Transverse colon (tissue), 4 donors: Measurements from ENCODE around the gene DLX3. TPM values are rescaled to one million over a fixed set of nuclear protein-coding genes. Genes with fewer than 3 reads are reported as not detected.

Experiments
- DNase-seq: peaks from one replicate; pipeline ENCODE4 v3.0.0-alpha.2; 2019
- H3K27ac ChIP-seq, 4 donors: fragments of 200-600 bp; sonication (generic); 2 replicates each; pipeline ENCODE4 v1.5.1; 2016 to 2018; ENCODE audit warnings: inconsistent platforms in 4 of 4
- H3K27me3 ChIP-seq: fragments of 200-600 bp; sonication (generic); 2 replicates; pipeline ENCODE4 v1.5.1; 2017; ENCODE audit warnings: inconsistent platforms
- H3K36me3 ChIP-seq, 4 donors: fragments of 200-600 bp; sonication (generic); 2 replicates each; pipeline ENCODE4 v1.5.1; 2017 to 2019; ENCODE audit warnings: inconsistent platforms in 4 of 4
- H3K4me1 ChIP-seq, 4 donors: fragments of 200-600 bp; sonication (generic); 2 replicates each; pipeline ENCODE4 v1.5.1; 2017 to 2020; ENCODE audit warnings: inconsistent platforms in 4 of 4
- H3K4me3 ChIP-seq, 4 donors: fragments of 200-600 bp; sonication (generic); 1 replicate in 1 of 4; 2 replicates in 3 of 4; pipeline versions ENCODE4 v1.5.1 to v1.6.1; 2017 to 2019; ENCODE audit warnings: inconsistent platforms in 4 of 4
- H3K9me3 ChIP-seq, 2 donors: fragments of 200-600 bp; sonication (generic); 2 replicates each; pipeline ENCODE4 v1.5.1; 2017 to 2019; ENCODE audit warnings: inconsistent platforms in 2 of 2
- CTCF ChIP-seq, 5 experiments: fragments of 200-600 bp in 3 of 5; fragments of 450-650 bp in 2 of 5; sonication (generic) in 3 of 5; IDR thresholded peaks; 1 replicate in 2 of 5; 2 replicates in 3 of 5; pipeline ENCODE4 v1.5.1; 2016 to 2017; ENCODE audit warnings: antibody characterized with exemption in 5 of 5, inconsistent platforms in 3 of 5, mild to moderate bottlenecking in 2 of 5, moderate library complexity in 1 of 5
- EP300 ChIP-seq: sonication (generic); formaldehyde crosslinking; IDR thresholded peaks from one replicate; pipeline ENCODE4 v1.6.1; 2017; ENCODE audit warnings: antibody characterized with exemption, low read depth
- POLR2A ChIP-seq: fragments of 450-650 bp; IDR thresholded peaks from one replicate; pipeline ENCODE4 v1.6.1; 2016; ENCODE audit warnings: antibody characterized with exemption, mild to moderate bottlenecking, moderate library complexity
- POLR2AphosphoS5 ChIP-seq, 3 donors: sonication (generic); formaldehyde crosslinking; IDR thresholded peaks; one replicate each; pipeline ENCODE4 v1.6.1; 2016; ENCODE audit warnings: antibody characterized with exemption in 3 of 3
- WGBS, 2 donors: methylation state at CpG; one replicate each; pipeline ENCODE4 v1.1.5; 2018; ENCODE audit warnings: low coverage in 1 of 2; 5-methylcytosine and 5-hydroxymethylcytosine counted together
- in situ Hi-C, 4 donors: fragments of 200-750 bp; cut with MboI; loops; one replicate each; pipeline versions ENCODE4 v1.15.0 to v1.15.1; 2017; ENCODE audit warnings: low sequenced_read_pairs in 3 of 4, low pct_ligation_motif_present in 1 of 4, low pct_unique_long_range_greater_than_20kb in 1 of 4
- intact Hi-C: fragments of 100-400 bp; cut with DNase I; formaldehyde crosslinking; loops from one replicate; pipeline ENCODE4 v1.15.1; 2023; ENCODE audit warnings: low total_unique reads
- total RNA-seq, 4 donors: library from RNA; depleted of rRNA; stranded (reverse); fragments of >200 nt; gene quantifications; one replicate each; pipeline ENCODE4 v1.1.0, GENCODE V29; 2016

The DLX3 gene
- not detected for total RNA-seq

- intact Hi-C loops: loop anchor here (5.0 kb wide), 2 partner anchors 113 to 133 kb away; no protein-coding TSS in a partner anchor
- in situ Hi-C loops: loop anchor here in 2 of 4 donors (10.0 to 25.0 kb wide), 2 partner anchors 130 to 433 kb away; no protein-coding TSS in a partner anchor
- 5 to 15% methylated on average over 3 to 29 of the region's 29 CpGs for WGBS, 2 donors
- H3K9me3 ChIP-seq: no peaks in the 10 kb centered on the region
- no peaks in the 10 kb centered on the region for H3K36me3 ChIP-seq
- H3K27me3 ChIP-seq: peaks cover 98% of the 10 kb centered on the region
- DNase-seq: peak; percentile 60
- no peak within 1 kb of the TSS for H3K27ac ChIP-seq
- TF ChIP-seq POLR2AphosphoS5 (IDR thresholded peaks at IDR 0.05) (peak in 2 of 3 donors; percentile 45 to 65), POLR2A (no peak), CTCF (IDR thresholded peaks at IDR 0.05) (no peak)
- peak within 1 kb of the TSS in 1 of 4 donors; percentile 58 for H3K4me3 ChIP-seq
- H3K4me1 ChIP-seq: peaks cover 18 to 32% (median 28%) of the 10 kb centered on the region in 4 donors
Measured at GRCh38 chr17:49995055-49995738, at the start of gene DLX3. Gene DLX3 (minus strand): TSS chr17:49995224. CDS start chr17:49994998, 226 bp downstream.

DNA sequence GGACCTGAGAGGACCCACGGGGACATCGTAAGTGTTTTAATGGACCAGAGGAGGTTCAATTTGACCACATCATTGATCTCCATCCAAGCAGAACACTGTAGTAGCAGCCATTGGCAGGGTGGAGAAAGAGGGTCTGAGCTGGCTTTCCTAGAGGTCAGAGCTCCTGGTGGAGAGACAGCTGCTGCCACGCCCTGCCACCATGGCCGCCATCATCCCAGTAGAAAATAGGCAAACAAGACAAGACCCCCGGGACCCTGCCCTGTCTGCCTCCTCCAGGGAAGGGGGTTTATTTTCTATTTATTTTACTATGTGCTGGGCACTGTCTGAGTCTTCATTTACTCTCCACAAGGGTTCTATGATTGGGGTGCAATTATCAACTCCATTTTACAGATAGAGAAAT is 49.5 kb upstream of the DLX3 start:
- H3K9me3 ChIP-seq: no peaks in the 10 kb centered on the region
- H3K4me3 ChIP-seq: no peak overlapping the region
- 92% methylated on average over 5 of the region's 5 CpGs; no CpG with 5 or more reads in 1 of the 2 donors for WGBS, 2 donors
- TF ChIP-seq POLR2AphosphoS5 (IDR thresholded peaks at IDR 0.05): no peak
- TF ChIP-seq EP300: no peak
- no peak for TF ChIP-seq CTCF (IDR thresholded peaks at IDR 0.05)
- no peak for TF ChIP-seq POLR2A
- intact Hi-C loops: no loop called here
- H3K27me3 ChIP-seq: no peaks in the 10 kb centered on the region
- no peaks in the 10 kb centered on the region for H3K36me3 ChIP-seq
- peaks cover 0 to 14% (median 0%) of the 10 kb centered on the region in 4 donors for H3K4me1 ChIP-seq
- in situ Hi-C loops: no loop called here
- no peak overlapping the region for H3K27ac ChIP-seq
- DNase-seq: no peak

DNA sequence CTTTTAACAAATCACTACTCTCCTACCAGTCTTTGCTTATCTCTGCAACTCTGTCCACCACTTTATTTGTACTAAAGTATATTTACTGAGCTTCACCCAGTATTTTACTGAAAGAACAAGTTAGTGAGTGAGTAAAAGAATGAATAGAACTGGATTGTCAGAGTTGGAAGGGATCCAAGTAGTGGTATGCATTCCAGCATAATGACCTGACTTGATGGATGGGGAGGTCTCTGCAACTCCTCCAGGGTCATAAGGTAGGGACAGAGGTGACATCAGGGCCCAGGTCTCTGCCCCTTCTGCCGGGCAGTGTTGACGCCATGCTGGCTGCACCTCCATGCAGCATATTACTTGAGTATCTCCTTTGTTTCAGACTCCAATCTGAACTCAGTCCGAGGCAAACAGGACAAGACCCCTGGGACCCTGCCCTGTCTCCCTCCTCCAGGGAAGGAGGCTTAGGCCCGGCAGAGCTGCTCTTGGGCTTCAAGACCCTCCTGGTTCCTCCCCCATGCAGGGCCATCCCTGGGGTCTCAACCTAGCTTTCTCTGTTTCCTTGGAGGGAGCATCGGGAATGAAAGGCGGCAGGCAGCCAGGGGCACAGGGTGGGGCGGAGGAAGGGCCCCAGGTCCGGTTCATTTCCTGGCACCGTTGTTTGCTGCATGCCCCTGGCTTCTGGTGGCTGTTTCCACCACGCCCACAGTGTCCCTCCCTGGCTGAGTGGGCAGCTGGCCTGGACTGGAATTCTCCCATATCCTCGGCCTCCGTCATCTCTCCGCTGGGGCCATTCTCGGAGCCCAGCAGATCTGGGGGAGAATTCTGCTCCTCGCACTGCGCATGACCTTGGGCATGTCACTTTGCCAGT is 48.5 kb upstream of the DLX3 start:
- no peak overlapping the region for H3K27ac ChIP-seq
- 76% methylated on average over 13 of the region's 16 CpGs; no CpG with 5 or more reads in 1 of the 2 donors for WGBS, 2 donors

More for the DNA sequence above, 48.5 kb upstream of the DLX3 start:
- in situ Hi-C loops: no loop called here
- no peaks in the 10 kb centered on the region for H3K36me3 ChIP-seq
- H3K9me3 ChIP-seq: no peaks in the 10 kb centered on the region
- no peak for DNase-seq
- TF ChIP-seq POLR2AphosphoS5 (IDR thresholded peaks at IDR 0.05) (no peak), CTCF (IDR thresholded peaks at IDR 0.05) (no peak), EP300 (no peak), POLR2A (no peak)
- no peak overlapping the region for H3K4me3 ChIP-seq
- intact Hi-C loops: no loop called here
- H3K4me1 ChIP-seq: peaks cover 0 to 14% (median 0%) of the 10 kb centered on the region in 4 donors
- H3K27me3 ChIP-seq: no peaks in the 10 kb centered on the region
